Suppressor macrophage (primary cell): Measurements from ENCODE around the gene ARSG.
"Not testable (repeated sequence)": the region's sequence is repeated elsewhere in the genome, so short reads cannot be mapped to it uniquely, and the experiment has no call there.

Experiments used
- DNase-seq, 4 experiments: peaks; one replicate each; pipeline ENCODE4 v3.0.0-alpha.2; 2020 to 2022

ARSG gene

GRCh38 chr17:68398691-68399637, 107.7 kb downstream of the ARSG start:
- peak; percentile 83 to 93 (median 88) for DNase-seq

GRCh38 chr17:68399638-68400403, 108.5 kb downstream of the ARSG start:
- DNase-seq: peak; percentile 69 to 84 (median 82)

GRCh38 chr17:68400404-68400735, 109.1 kb downstream of the ARSG start:
- DNase-seq: no peak

GRCh38 chr17:68401288-68401687, 110.0 kb downstream of the ARSG start:
- DNase-seq: no peak

GRCh38 chr17:68403122-68403521, 111.8 kb downstream of the ARSG start:
- DNase-seq: no peak

- DNase-seq: not testable (repeated sequence)
Observed at GRCh38 chr17:68403837-68404236, 112.5 kb downstream of the ARSG start.

- peak in 2 of 4 experiments; percentile 20 to 32 for DNase-seq
Observed at GRCh38 chr17:68407656-68408055, 116.4 kb downstream of the ARSG start.

GRCh38 chr17:68413597-68414560, 122.6 kb downstream of the ARSG start:
- DNase-seq: peak in 3 of 4 experiments; percentile 50 to 68 (median 56)

GRCh38 chr17:68414901-68415300, 123.6 kb downstream of the ARSG start:
- not testable (repeated sequence) for DNase-seq

GRCh38 chr17:68417317-68417716, 126.0 kb downstream of the ARSG start:
- no peak for DNase-seq

GRCh38 chr17:68418876-68419275, 127.6 kb downstream of the ARSG start:
- no peak for DNase-seq

GRCh38 chr17:68420065-68420464, 128.8 kb downstream of the ARSG start:
- no peak for DNase-seq

- no peak for DNase-seq
Observed at GRCh38 chr17:68421486-68421885, 130.2 kb downstream of the ARSG start.

- DNase-seq: no peak
Observed at GRCh38 chr17:68422821-68423220, 131.5 kb downstream of the ARSG start.

GRCh38 chr17:68423251-68423650, 132.0 kb downstream of the ARSG start:
- DNase-seq: no peak

GRCh38 chr17:68424203-68424602, 132.9 kb downstream of the ARSG start:
- no peak for DNase-seq

- no peak for DNase-seq
Observed at GRCh38 chr17:68424861-68425260, 133.6 kb downstream of the ARSG start.

GRCh38 chr17:68425979-68426378, 134.7 kb downstream of the ARSG start:
- DNase-seq: no peak

GRCh38 chr17:68427575-68427974, 136.3 kb downstream of the ARSG start:
- DNase-seq: no peak

GRCh38 chr17:68428498-68429172, 137.3 kb downstream of the ARSG start:
- no peak for DNase-seq

GRCh38 chr17:68429881-68430280, 138.6 kb downstream of the ARSG start:
- no peak for DNase-seq
